Peyer's patch (tissue), 4 donors: ENCODE data around the gene DOK6. TPM values are rescaled to one million over a fixed set of nuclear protein-coding genes. Genes with fewer than 3 reads are reported as not detected.

Experiments
- DNase-seq, 3 donors: peaks; one replicate each; pipeline ENCODE4 v3.0.0-alpha.2; 2017 to 2019
- H3K27ac ChIP-seq, 4 donors: fragments of 200-600 bp; sonication (generic); one replicate each; pipeline ENCODE4 v1.5.1; 2016 to 2019
- H3K27me3 ChIP-seq, 2 donors: fragments of 200-600 bp; sonication (generic); one replicate each; pipeline ENCODE4 v1.5.1; 2019
- H3K36me3 ChIP-seq, 3 donors: fragments of 200-600 bp; sonication (generic); one replicate each; pipeline ENCODE4 v1.5.1; 2016 to 2019
- H3K4me1 ChIP-seq, 4 donors: fragments of 200-600 bp; sonication (generic); one replicate each; pipeline ENCODE4 v1.5.1; 2016 to 2019
- H3K4me3 ChIP-seq, 4 donors: fragments of 200-600 bp; sonication (generic); 1 replicate in 3 of 4; 2 replicates in 1 of 4; pipeline ENCODE4 v1.5.1; 2016 to 2019; ENCODE audit warnings: mild to moderate bottlenecking in 1 of 4
- H3K9me3 ChIP-seq, 4 donors: fragments of 200-600 bp; sonication (generic); one replicate each; pipeline ENCODE4 v1.5.1; 2016 to 2019; ENCODE audit warnings: mild to moderate bottlenecking in 1 of 4
- POLR2A ChIP-seq, 2 donors: fragments of 450-650 bp; IDR thresholded peaks; one replicate each; pipeline ENCODE4 v1.5.1; 2017; ENCODE audit warnings: antibody characterized with exemption in 2 of 2, mild to moderate bottlenecking in 2 of 2, moderate library complexity in 2 of 2
- total RNA-seq, 4 donors: library from RNA; depleted of rRNA; stranded (reverse); fragments of >200 nt; gene quantifications; one replicate each; pipeline ENCODE4 v1.1.0, GENCODE V29; 2016
- TF ChIP-seq, protein P1 (sequence below), 6 experiments: fragments of 450-650 bp in 4 of 6; fragments of 200-600 bp in 2 of 6; sonication (generic) in 1 of 6; IDR thresholded peaks; one replicate each; pipeline ENCODE4 v1.5.1; 2017 to 2019; ENCODE audit warnings: antibody characterized with exemption in 6 of 6, mild to moderate bottlenecking in 3 of 6, moderate library complexity in 1 of 6

The DOK6 gene
- total RNA-seq, 4 donors from 2014 or later, result 0.13 to 5.2 (median 0.50) TPM

GRCh38 chr18:69585696-69586095, 185.0 kb downstream of the DOK6 start:
- H3K4me3 ChIP-seq, result no peak overlapping the region
- no peaks in the 10 kb centered on the region for H3K4me1 ChIP-seq
- no peaks in the 10 kb centered on the region for H3K36me3 ChIP-seq
- H3K9me3 ChIP-seq, result no peaks in the 10 kb centered on the region
- no peak overlapping the region for H3K27ac ChIP-seq
- DNase-seq, result no peak
- no peak for TF ChIP-seq POLR2A (IDR thresholded peaks at IDR 0.05)
- TF ChIP-seq, protein P1, sequence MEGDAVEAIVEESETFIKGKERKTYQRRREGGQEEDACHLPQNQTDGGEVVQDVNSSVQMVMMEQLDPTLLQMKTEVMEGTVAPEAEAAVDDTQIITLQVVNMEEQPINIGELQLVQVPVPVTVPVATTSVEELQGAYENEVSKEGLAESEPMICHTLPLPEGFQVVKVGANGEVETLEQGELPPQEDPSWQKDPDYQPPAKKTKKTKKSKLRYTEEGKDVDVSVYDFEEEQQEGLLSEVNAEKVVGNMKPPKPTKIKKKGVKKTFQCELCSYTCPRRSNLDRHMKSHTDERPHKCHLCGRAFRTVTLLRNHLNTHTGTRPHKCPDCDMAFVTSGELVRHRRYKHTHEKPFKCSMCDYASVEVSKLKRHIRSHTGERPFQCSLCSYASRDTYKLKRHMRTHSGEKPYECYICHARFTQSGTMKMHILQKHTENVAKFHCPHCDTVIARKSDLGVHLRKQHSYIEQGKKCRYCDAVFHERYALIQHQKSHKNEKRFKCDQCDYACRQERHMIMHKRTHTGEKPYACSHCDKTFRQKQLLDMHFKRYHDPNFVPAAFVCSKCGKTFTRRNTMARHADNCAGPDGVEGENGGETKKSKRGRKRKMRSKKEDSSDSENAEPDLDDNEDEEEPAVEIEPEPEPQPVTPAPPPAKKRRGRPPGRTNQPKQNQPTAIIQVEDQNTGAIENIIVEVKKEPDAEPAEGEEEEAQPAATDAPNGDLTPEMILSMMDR (IDR thresholded peaks at IDR 0.05), result no peak
- H3K27me3 ChIP-seq, result no peaks in the 10 kb centered on the region

- Histone ChIP-seq H3K9me3 (no peaks in the 10 kb centered on the region), H3K4me1 (no peaks in the 10 kb centered on the region), H3K4me3 (no peak overlapping the region), H3K36me3 (no peaks in the 10 kb centered on the region), H3K27ac (no peak overlapping the region), H3K27me3 (no peaks in the 10 kb centered on the region)
- no peak for TF ChIP-seq POLR2A (IDR thresholded peaks at IDR 0.05)
- TF ChIP-seq, protein P1 (IDR thresholded peaks at IDR 0.05), result no peak
- DNase-seq, result no peak
These were observed 185.8 kb downstream of the DOK6 start for GRCh38 chr18:69586537-69586936.

- TF ChIP-seq, protein P1 (IDR thresholded peaks at IDR 0.05), result no peak
- no peak for TF ChIP-seq POLR2A (IDR thresholded peaks at IDR 0.05)
- Histone ChIP-seq H3K27ac (no peak overlapping the region), H3K36me3 (no peaks in the 10 kb centered on the region)
These were observed 187.6 kb downstream of the DOK6 start for GRCh38 chr18:69588301-69588700.

DNA sequence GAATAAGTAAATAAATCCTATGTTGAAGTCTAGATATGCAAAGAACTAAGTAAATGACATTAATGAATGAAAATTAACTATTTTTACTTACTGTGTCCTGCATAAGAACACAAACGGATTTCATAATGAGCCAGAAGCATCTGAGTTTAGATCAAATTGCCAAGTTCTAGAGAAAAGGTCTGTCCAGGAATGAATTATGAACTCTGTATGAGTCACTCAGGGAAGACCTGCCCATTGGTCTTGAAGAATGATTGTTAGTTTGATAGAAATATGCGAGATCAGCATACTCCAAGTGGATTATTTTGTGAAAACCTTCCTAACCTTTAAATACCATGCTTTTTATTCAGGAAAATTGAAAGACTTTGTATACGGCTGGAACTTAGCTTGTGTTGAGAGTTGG, 189.5 kb downstream of the DOK6 start:
- H3K4me3 ChIP-seq, result no peak overlapping the region
- no peaks in the 10 kb centered on the region for H3K27me3 ChIP-seq
- H3K4me1 ChIP-seq, result no peaks in the 10 kb centered on the region
- H3K36me3 ChIP-seq, result no peaks in the 10 kb centered on the region
- DNase-seq, result no peak
- H3K9me3 ChIP-seq, result no peaks in the 10 kb centered on the region
- H3K27ac ChIP-seq, result no peak overlapping the region
- TF ChIP-seq POLR2A (IDR thresholded peaks at IDR 0.05), result no peak
- TF ChIP-seq, protein P1 (IDR thresholded peaks at IDR 0.05), result no peak

More at GRCh38 chr18:69588301-69588700, 187.6 kb downstream of the DOK6 start:
- no peak for DNase-seq
- no peaks in the 10 kb centered on the region for H3K4me1 ChIP-seq
- no peaks in the 10 kb centered on the region for H3K27me3 ChIP-seq
- no peaks in the 10 kb centered on the region for H3K9me3 ChIP-seq
- no peak overlapping the region for H3K4me3 ChIP-seq

DNA sequence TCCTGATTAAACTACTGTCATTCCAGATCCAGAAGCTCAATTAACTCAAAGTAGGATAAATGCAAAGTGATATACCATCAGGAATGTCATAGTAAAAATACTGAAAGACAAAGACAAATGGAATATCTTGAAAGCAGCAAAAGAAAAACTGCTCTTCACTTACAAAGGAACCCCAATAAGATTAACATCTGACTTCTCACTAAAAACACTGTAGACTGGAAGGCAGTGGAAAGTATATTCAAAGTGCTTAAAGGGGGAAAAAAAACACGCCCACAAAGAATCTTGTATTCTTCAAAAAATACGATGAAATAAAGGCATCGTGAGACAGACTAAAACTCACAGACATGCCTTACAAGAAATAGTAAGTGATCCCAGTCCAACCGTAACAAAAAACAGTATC, 195.7 kb downstream of the DOK6 start:
- Histone ChIP-seq H3K36me3 (no peaks in the 10 kb centered on the region), H3K27me3 (no peaks in the 10 kb centered on the region), H3K4me1 (no peaks in the 10 kb centered on the region), H3K9me3 (no peaks in the 10 kb centered on the region), H3K27ac (no peak overlapping the region), H3K4me3 (no peak overlapping the region)
- TF ChIP-seq POLR2A (IDR thresholded peaks at IDR 0.05), result no peak
- TF ChIP-seq, protein P1 (IDR thresholded peaks at IDR 0.05), result no peak
- no peak for DNase-seq

- Histone ChIP-seq H3K27ac (no peak overlapping the region), H3K4me1 (no peaks in the 10 kb centered on the region), H3K4me3 (no peak overlapping the region), H3K36me3 (no peaks in the 10 kb centered on the region), H3K27me3 (no peaks in the 10 kb centered on the region), H3K9me3 (no peaks in the 10 kb centered on the region)
- no peak for DNase-seq
- TF ChIP-seq, protein P1 (IDR thresholded peaks at IDR 0.05), result no peak
- no peak for TF ChIP-seq POLR2A (IDR thresholded peaks at IDR 0.05)
These were observed 196.9 kb downstream of the DOK6 start for GRCh38 chr18:69597561-69597960.
